NCI-H1694 (cell line): ENCODE data around the gene ALDH8A1.

Experiments
- DNase-seq: peaks from one replicate; lab custom pipeline; 2025; lab: John Stamatoyannopoulos, UW

The ALDH8A1 gene

GRCh38 chr6:134950482-134950881, 581 bp upstream of the ALDH8A1 start:
- DNase-seq, result no peak

- DNase-seq, result no peak
Observed at GRCh38 chr6:134948691-134949090, 1.2 kb downstream of the ALDH8A1 start.

DNA sequence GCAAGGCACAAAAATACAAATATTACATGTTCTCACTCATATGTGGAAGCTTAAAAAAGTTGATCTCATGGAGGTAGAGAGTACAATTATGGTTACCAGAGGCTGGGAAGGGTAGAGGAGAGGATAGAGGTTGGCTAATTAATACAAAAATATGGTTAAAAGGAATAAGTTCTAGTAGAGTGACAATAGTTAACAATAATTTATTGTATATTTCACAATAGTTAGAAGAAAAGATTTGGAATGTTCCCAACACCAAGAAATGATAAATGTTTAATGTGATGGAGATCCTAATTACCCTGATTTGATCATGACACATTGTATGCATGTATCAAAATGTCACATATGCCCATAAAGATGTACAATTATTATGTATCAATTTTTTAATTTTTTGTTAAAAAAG, 1.8 kb downstream of the ALDH8A1 start:
- no peak for DNase-seq

DNA sequence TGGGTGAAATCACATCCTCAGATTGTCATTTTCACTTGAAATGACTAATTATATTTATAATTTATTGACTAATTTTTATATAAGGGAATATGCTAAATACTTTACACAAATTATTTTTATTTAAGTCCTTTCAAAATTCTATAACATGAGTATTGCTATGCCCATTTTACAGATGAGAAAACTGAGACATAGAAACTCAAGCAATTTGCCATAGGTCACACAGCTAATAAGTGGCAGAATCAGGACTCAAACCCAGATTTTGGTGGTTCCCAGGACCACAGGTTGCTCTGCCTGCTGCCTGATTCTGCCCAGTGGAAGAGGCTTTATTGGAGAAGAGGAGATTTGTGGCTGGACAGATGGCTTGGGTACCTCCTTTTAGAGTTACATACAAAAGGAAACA, 4.9 kb downstream of the ALDH8A1 start:
- DNase-seq, result no peak

GRCh38 chr6:134943522-134944111, 6.3 kb downstream of the ALDH8A1 start:
- DNase-seq, result no peak

GRCh38 chr6:134938896-134939295, 11.0 kb downstream of the ALDH8A1 start:
- no peak for DNase-seq

DNA sequence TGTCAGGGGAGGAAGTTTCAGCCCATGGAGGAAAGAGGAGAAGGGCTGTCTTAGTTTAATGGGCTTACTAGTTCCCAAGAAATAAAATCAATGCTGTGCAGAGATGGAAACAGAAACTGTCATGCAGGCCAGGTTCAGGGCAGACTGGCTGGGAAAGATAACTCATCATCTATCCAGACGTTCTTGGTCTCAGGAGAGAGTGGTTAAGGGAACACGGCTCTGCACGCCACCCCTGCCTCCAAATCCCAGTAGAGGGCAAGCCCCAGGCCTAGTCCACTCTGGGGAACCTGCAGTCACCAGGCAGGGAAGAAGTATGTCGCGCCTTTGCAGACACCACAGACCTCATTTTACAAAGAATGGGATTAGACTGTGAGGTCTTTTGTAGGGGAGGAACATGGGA, 12.5 kb downstream of the ALDH8A1 start:
- DNase-seq, result no peak

- DNase-seq, result no peak
Observed at GRCh38 chr6:134936931-134937330, 13.0 kb downstream of the ALDH8A1 start.

GRCh38 chr6:134936476-134936875, 13.4 kb downstream of the ALDH8A1 start:
- no peak for DNase-seq

DNA sequence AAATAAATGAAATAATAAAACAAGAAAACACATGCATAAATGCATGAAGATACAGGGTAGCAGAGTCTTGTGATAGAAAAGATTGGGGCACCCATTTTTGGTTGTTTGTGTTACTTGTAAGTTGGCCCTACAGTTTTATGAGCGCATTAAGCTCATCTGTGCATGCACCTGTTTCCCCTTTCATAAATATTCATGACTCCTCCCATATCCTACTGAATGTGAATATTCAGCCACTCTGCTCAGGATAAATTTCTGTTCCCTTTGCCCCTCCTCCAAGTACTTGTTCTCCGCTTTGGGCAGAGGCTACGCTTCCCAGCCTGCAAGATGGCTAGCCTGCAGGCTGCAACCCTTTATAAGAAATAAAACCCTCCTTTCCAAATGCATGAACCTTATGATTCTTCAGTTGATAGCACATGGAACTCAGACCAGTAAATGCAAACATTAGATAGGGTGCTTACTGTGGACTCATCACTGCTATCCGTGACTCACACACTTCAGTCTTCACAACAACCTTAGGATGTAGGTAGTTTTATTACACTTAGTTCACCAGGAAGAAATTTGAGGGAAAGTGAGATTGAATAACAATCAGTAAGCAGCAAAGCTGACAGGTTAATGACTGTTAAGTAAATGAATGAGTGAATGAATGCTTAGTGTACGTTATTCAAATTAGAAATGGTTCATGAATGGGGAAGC, 15.0 kb downstream of the ALDH8A1 start:
- no peak for DNase-seq

- DNase-seq, result no peak
Observed at GRCh38 chr6:134932535-134933470, 17.1 kb downstream of the ALDH8A1 start.

DNA sequence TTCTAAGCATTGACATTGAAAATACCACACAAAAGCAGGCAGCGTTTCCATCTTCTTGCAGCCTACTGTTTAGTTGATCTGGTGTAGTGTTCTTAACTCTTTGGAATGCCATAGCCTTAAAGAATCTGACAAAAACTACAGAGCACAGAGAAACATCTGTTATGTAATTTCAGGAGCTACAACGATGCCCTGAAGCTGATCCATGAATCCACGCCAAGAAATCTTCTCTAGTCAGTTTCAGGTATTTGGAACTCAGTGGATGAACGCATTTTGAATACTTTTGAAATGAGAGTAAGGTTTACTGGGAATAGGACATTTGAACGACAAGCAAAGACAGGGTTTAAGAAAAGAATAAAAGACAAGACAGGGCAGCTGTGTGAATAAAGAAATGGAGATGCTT, 17.8 kb downstream of the ALDH8A1 start:
- DNase-seq, result no peak

DNA sequence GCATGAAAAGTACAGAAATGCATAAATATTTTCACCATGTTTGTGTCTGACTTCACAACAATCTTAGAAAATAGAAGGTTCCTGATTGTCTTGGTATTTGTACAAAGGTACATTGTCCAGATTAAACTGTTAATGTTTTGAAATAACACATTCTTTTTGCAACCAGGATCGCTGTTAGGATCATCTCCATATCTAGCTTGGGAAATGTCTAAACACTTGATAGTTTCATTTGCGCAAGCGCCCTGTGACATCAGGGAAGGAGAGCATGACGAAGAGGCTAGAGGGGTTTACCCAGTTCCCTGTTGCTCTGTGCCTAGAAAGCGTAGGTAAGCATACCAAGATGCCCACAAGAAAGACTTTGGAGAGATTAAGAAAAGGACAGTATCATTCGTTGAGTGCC, 19.4 kb downstream of the ALDH8A1 start:
- DNase-seq, result no peak

DNA sequence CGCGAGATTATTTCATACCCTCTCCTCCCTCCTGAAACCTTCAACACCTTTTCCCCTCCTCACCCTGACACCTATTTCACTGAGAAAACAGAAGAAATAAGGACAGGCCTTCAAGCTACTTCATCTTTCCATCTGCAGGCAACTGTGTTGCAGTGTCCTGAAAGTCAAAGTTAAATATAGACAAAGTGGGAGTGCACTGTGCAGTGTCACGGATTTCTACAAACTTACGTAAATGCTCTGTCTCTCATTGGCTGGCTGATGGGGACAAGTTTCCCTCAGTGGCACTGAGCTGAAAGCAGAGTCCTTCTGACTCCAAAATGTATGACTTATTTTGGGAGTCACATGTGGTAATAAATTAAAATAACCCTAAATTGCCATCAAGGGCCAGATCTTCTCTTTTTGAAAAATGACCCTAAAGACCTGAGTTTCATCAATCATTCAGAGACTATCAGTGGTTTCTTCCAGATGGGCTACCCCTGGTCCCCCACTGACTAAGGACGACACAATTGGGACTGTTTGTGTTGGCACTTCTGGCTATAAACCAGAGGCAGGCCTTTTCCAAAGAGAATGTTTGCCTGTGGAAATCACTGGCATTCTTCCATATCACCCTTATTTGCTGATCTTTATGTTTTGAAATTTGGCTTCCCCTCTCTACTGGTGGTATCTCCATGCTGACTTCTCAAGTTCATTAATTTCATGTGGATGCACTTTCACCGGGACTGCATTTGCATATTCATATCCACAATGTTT, 21.6 kb downstream of the ALDH8A1 start:
- no peak for DNase-seq

DNA sequence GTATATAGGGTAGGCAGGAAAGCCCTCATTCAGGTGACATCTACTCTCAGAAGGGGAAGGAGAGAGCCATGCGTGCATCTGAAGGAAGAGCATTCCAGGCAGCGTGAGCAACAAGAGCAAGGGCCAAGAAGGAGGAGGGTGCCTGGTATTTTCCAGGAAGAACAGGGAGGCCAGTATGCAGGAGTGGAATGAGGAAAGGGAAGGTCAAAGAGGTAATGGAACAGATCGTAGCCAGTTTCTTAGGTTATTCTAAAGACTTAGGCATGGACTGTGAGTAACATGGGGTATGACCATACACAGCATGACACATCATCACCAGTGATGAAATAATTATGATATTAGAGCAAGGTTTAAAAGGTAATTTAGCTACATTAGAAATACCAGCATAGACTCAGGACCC, 24.1 kb downstream of the ALDH8A1 start:
- no peak for DNase-seq

DNA sequence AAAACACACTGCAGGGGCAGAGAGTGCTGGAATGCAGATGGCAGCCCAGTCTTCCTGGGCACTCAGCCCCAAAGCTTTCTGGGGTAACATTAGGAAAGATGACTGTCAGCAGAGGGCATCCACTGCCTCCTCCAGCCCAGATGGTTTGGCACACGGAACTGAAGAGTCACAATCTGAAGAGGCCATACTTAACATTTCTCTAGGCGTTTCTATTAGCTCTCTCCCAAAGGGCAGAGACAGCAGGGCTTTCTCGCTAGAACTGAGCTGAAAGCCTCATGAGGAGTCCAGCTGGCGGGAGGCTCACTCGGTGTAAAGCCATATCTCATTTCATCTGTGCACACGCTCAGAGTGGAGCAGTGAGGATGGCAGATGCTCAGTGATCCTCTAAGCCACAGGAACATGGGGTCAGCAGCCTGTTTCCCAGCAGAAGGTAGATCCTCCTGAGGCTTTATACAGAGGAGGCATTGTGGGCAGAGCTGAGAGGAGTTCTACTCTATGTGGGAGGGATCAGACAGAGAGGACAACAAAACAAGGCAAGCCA, 28.1 kb downstream of the ALDH8A1 start:
- DNase-seq, result no peak

GRCh38 chr6:134921276-134921675, 28.6 kb downstream of the ALDH8A1 start:
- DNase-seq, result no peak

GRCh38 chr6:134920422-134920821, 29.5 kb downstream of the ALDH8A1 start:
- no peak for DNase-seq

GRCh38 chr6:134918418-134918961, 31.4 kb downstream of the ALDH8A1 start:
- no peak for DNase-seq

- no peak for DNase-seq
Observed at GRCh38 chr6:134911547-134911946, 38.4 kb downstream of the ALDH8A1 start.

DNA sequence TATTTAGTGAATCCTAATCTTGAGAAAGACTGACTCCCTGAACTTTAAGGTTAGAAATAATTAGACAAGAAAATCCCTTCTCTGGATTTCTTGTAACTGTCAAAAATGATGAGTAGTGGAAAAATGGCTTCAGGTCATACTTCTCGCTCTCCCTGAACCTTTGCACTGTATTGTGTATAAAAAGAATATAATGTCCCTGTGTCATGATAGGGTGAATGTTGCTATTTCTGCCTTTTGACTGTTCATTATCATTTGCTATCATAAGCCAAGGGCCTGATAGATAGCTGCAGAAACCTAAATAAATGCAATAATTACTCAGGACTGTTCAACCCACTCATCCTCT, 39.3 kb downstream of the ALDH8A1 start:
- DNase-seq, result no peak
